Gastroesophageal sphincter (tissue), 2 donors: ENCODE results near the gene SNX9.

Source experiments
- POLR2A ChIP-seq, 2 donors: fragments of 450-650 bp; IDR thresholded peaks; one replicate each; pipeline ENCODE4 v1.6.1; 2017; ENCODE audit warnings: antibody characterized with exemption in 2 of 2, mild to moderate bottlenecking in 2 of 2, moderate library complexity in 1 of 2
- POLR2AphosphoS5 ChIP-seq: sonication (generic); formaldehyde crosslinking; IDR thresholded peaks from one replicate; pipeline ENCODE4 v1.6.1; 2017; ENCODE audit warnings: antibody characterized with exemption

DNA sequence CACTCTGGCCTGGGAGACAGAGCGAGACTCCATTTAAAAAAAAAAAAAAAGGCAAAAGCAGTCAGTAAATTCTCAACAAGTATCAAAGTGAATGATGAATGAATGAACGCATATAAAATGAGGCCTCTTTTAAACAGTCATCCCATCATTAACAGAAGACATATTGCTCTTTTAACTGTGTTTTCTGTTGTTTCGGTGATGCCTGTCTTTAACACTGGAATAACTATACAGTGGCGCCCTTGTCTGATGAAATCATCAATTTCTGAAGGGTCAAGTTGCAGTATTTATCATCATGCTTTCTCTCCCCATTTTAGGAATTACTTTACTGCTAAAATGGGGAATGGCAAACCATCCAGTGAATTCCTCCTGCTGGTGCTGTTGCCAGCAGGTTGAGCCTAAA lies 45.7 kb upstream of the SNX9 start:
- TF ChIP-seq POLR2A (IDR thresholded peaks at IDR 0.05) (no peak), POLR2AphosphoS5 (no peak)
